HCT116 (cell line): ENCODE results near the gene GARS1. TPM values are rescaled to one million over a fixed set of nuclear protein-coding genes. Genes with fewer than 3 reads are reported as not detected.

Experiments used
- ATAC-seq: fragments of 200-7000 bp; cut with Tn5 transposase; 2 replicates; pipeline ENCODE4 v1.9.1; 2020; ENCODE audit warnings: mild to moderate bottlenecking, moderate library complexity
- BruUV-seq: library from RNA; stranded (reverse); fragments of 400-500 nt; replicated peaks from 2 replicates; lab custom pipeline; 2021; lab: Mats Ljungman, UMichigan
- CTCF ChIA-PET: fragments of 300-600 bp; sonication (Branson Sonifier 250); formaldehyde crosslinking; loops from one replicate; lab custom pipeline; 2021; ENCODE audit warnings: antibody characterized with exemption; lab: Charles Lee
- POLR2A ChIA-PET: fragments of 300-600, 350-600 bp; sonication (Branson Sonifier 250); formaldehyde crosslinking; loops from one replicate; lab custom pipeline; 2021; ENCODE audit warnings: antibody characterized with exemption; lab: Charles Lee
- RAD21 ChIA-PET, 2 experiments: fragments of 300-600 bp; sonication (Branson Sonifier 250); formaldehyde crosslinking; loops; one replicate each; lab custom pipeline; 2023; ENCODE audit warnings: low total read pairs in 2 of 2; ENCODE audit not compliant: uncharacterized antibody in 2 of 2, unreplicated experiment in 2 of 2, low non-redundant PET in 1 of 2; lab: Charles Lee
- DNase-seq: peaks from one replicate; pipeline ENCODE4 v3.0.0-alpha.2; 2010; ENCODE audit warnings: low read depth, low spot score
- H2AFZ ChIP-seq: fragments of 200-600 bp; shearing (Covaris generic), sonication (generic); 2 replicates; pipeline ENCODE4 v1.6.1; 2017; ENCODE audit warnings: low read depth, mixed run types, mixed read lengths, antibody characterized with exemption, low read length; ENCODE audit not compliant: poor library complexity, severe bottlenecking
- H3K27ac ChIP-seq: 2 replicates; pipeline ENCODE4 v1.5.1; 2012; ENCODE audit warnings: low read depth, low read length
- H3K27me3 ChIP-seq: fragments of 200-600 bp; sonication (generic); 2 replicates; pipeline ENCODE4 v1.6.1; 2016; ENCODE audit warnings: mixed run types, low read length, mixed read lengths; ENCODE audit not compliant: insufficient read depth
- H3K36me3 ChIP-seq, 2 experiments: fragments of 200-500 bp in 1 of 2; fragments of 200-600 bp in 1 of 2; sonication (Bioruptor generic) in 1 of 2; sonication (generic) in 1 of 2; 2 replicates each; pipeline versions ENCODE4 v1.5.1 to v1.6.1; 2014 to 2016; ENCODE audit warnings: low read length in 2 of 2, inconsistent platforms in 1 of 2, mixed read lengths in 1 of 2, mixed run types in 1 of 2; ENCODE audit not compliant: insufficient read depth in 2 of 2, control insufficient read depth in 1 of 2
- H3K4me1 ChIP-seq, 2 experiments: fragments of 200-600 bp in 1 of 2; sonication (generic) in 1 of 2; 2 replicates each; pipeline versions ENCODE4 v1.5.1 to v1.6.1; 2012 to 2017; ENCODE audit warnings: low read length in 2 of 2, inconsistent platforms in 1 of 2, mild to moderate bottlenecking in 1 of 2, mixed read lengths in 1 of 2, mixed run types in 1 of 2, moderate library complexity in 1 of 2; ENCODE audit not compliant: insufficient read depth in 2 of 2, control insufficient read depth in 1 of 2
- H3K4me2 ChIP-seq: fragments of 200-600 bp; sonication (generic); 2 replicates; pipeline ENCODE4 v1.6.1; 2017; ENCODE audit warnings: mixed run types, low read length, mixed read lengths
- H3K4me3 ChIP-seq, 2 experiments: fragments of 200-600 bp in 1 of 2; sonication (generic) in 1 of 2; replicated peaks in 1 of 2; 2 replicates each; pipeline ENCODE4 v1.5.1; 2011 to 2016; ENCODE audit warnings: low read length in 2 of 2, control low read depth in 1 of 2, low read depth in 1 of 2, mild to moderate bottlenecking in 1 of 2, mixed read lengths in 1 of 2, mixed run types in 1 of 2
- H3K79me2 ChIP-seq: fragments of 200-600 bp; sonication (generic); 2 replicates; pipeline ENCODE4 v1.6.1; 2017; ENCODE audit warnings: mild to moderate bottlenecking, mixed run types, low read length, moderate library complexity, mixed read lengths; ENCODE audit not compliant: insufficient read depth
- H3K9ac ChIP-seq: fragments of 200-600 bp; sonication (generic); 2 replicates; pipeline ENCODE4 v1.6.1; 2016; ENCODE audit warnings: low read length, mixed read lengths
- H3K9me2 ChIP-seq: fragments of 200-600 bp; sonication (generic), shearing (Covaris generic); 2 replicates; pipeline ENCODE4 v1.6.1; 2017; ENCODE audit warnings: mixed run types, mild to moderate bottlenecking, moderate library complexity; ENCODE audit not compliant: insufficient read depth
- H3K9me3 ChIP-seq, 2 experiments: fragments of 200-500 bp in 1 of 2; fragments of 200-600 bp in 1 of 2; sonication (Bioruptor generic) in 1 of 2; sonication (generic) in 1 of 2; 2 replicates each; pipeline ENCODE4 v1.6.1; 2014 to 2017; ENCODE audit warnings: low read length in 2 of 2, mixed read lengths in 2 of 2, inconsistent platforms in 1 of 2, low read depth in 1 of 2, mild to moderate bottlenecking in 1 of 2, mixed run types in 1 of 2, moderate library complexity in 1 of 2; ENCODE audit not compliant: control insufficient read depth in 1 of 2, insufficient read depth in 1 of 2
- H4K20me1 ChIP-seq: fragments of 200-600 bp; sonication (generic), shearing (Covaris generic); 2 replicates; pipeline ENCODE4 v1.6.1; 2017; ENCODE audit warnings: mixed run types, mild to moderate bottlenecking, moderate library complexity; ENCODE audit not compliant: insufficient read depth
- CBX3 ChIP-seq: IDR thresholded peaks from 2 replicates; pipeline ENCODE4 v1.6.1; 2012; ENCODE audit warnings: low read depth
- CTCF ChIP-seq, 3 experiments: fragments of 200-600 bp in 1 of 3; sonication (generic) in 1 of 3; IDR thresholded peaks in 2 of 3; conservative IDR thresholded peaks in 1 of 3; 2 replicates each; pipeline ENCODE4 v1.5.1; 2012 to 2017; ENCODE audit warnings: low read depth in 2 of 3, low read length in 2 of 3, antibody characterized with exemption in 1 of 3, borderline replicate concordance in 1 of 3, control low read depth in 1 of 3, mild to moderate bottlenecking in 1 of 3, mixed read lengths in 1 of 3, mixed run types in 1 of 3, moderate library complexity in 1 of 3; ENCODE audit not compliant: insufficient read depth in 1 of 3
- EZH2phosphoT487 ChIP-seq: fragments of 200-600 bp; IDR thresholded peaks from 2 replicates; pipeline ENCODE4 v1.6.1; 2018; ENCODE audit warnings: antibody characterized with exemption, borderline replicate concordance
- MAX ChIP-seq: IDR thresholded peaks from 2 replicates; pipeline ENCODE4 v1.6.1; 2012
- POLR2AphosphoS5 ChIP-seq: IDR thresholded peaks from 2 replicates; pipeline ENCODE4 v1.6.1; 2011; ENCODE audit warnings: mild to moderate bottlenecking, low read depth, low read length, moderate library complexity
- SIN3A ChIP-seq: IDR thresholded peaks from 2 replicates; pipeline ENCODE4 v1.6.1; 2012; ENCODE audit warnings: low read depth
- SP1 ChIP-seq: IDR thresholded peaks from 2 replicates; pipeline ENCODE4 v1.6.1; 2012; ENCODE audit warnings: low read depth
- TCF7L2 ChIP-seq: IDR thresholded peaks from 2 replicates; pipeline ENCODE4 v1.7.0; 2011; ENCODE audit warnings: borderline replicate concordance, inconsistent platforms; ENCODE audit not compliant: insufficient read depth, insufficient read length; ENCODE audit errors: extremely low read depth
- YY1 ChIP-seq: IDR thresholded peaks from 2 replicates; pipeline ENCODE4 v1.6.1; 2011; ENCODE audit warnings: low read length, low read depth, moderate library complexity, mild to moderate bottlenecking; ENCODE audit not compliant: insufficient replicate concordance; ENCODE audit errors: extremely low read depth
- ZFX ChIP-seq: fragments of 450-650 bp; IDR thresholded peaks from 2 replicates; pipeline ENCODE4 v1.6.1; 2017
- intact Hi-C: fragments of 100-400 bp; cut with micrococcal nuclease; formaldehyde crosslinking; loops from 2 replicates; pipeline ENCODE4 v1.10.0; 2022
- total RNA-seq: library from RNA; stranded (reverse); gene quantifications from one replicate; pipeline ENCODE4 v1.2.1, GENCODE V29; 2021; ENCODE audit not compliant: unreplicated experiment
- TF ChIP-seq, protein P1 (sequence below): IDR thresholded peaks from 2 replicates; pipeline ENCODE4 v1.6.1; 2012; ENCODE audit warnings: low read depth
- TF ChIP-seq, protein P2 (sequence below): IDR thresholded peaks from 2 replicates; pipeline ENCODE4 v1.6.1; 2011; ENCODE audit warnings: mild to moderate bottlenecking, low read length, moderate library complexity; ENCODE audit not compliant: insufficient replicate concordance; ENCODE audit errors: extremely low read depth

The GARS1 gene
- total RNA-seq, 1 experiment from 2014 or later: 329 TPM

DNA sequence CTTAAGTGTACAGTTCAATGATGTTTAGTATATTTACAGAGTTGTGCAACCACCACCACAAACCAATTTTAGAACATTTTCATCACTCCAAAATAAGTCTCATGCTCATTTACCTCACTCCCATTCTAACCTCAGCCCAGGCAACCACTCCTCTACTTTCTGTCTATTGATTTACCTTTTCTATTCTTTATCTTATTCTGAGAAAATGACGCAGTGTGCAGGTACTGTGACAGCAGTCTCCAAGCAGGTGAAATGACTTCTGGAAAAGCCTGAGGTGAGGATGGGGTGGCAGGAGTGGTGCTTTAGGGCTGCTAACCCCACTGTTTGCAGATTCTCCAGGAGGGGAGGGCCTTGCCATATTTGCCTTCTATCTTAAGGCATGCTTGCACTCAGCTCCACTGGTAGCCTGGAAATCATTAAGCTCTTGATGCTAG lies 39.5 kb downstream of the GARS1 start (continued):
- TF ChIP-seq SP1 (no peak), MAX (no peak), ZFX (no peak), TCF7L2 (no peak), SIN3A (no peak), CBX3 (no peak), CTCF (IDR thresholded peaks at IDR 0.05 in 2 of 3, conservative IDR thresholded peaks at IDR 0.05 in 1 of 3; ENCODE audit: borderline replicate concordance in 1 of 3, insufficient read depth in 1 of 3, low read depth in 2 of 3, low read length in 2 of 3) (no peak)

- H3K36me3 ChIP-seq: peaks cover 41 to 42% of the 10 kb centered on the region in 2 experiments; a peak in 3 of 4 replicates
- no peak overlapping the region for H3K9ac ChIP-seq
- DNase-seq (no peak), ATAC-seq (no peak)
- CTCF ChIA-PET: no interaction called here
- no peak overlapping the region for H2AFZ ChIP-seq
- H3K79me2 ChIP-seq: no peaks in the 10 kb centered on the region; the same call in 1 of the 2 replicates
- no peak overlapping the region for H3K4me2 ChIP-seq
- H3K27me3 ChIP-seq: no peaks in the 10 kb centered on the region
- RAD21 ChIA-PET: no interaction called here
- BruUV-seq: no TSS peak
- intact Hi-C loops: loop anchor here (1.0 kb wide), 1 partner anchor 10 kb away; no protein-coding TSS in a partner anchor
- POLR2A ChIA-PET: no interaction called here
- H3K9me3 ChIP-seq: no peaks in the 10 kb centered on the region
- no peak overlapping the region for H3K27ac ChIP-seq
- no peak overlapping the region for H3K4me3 ChIP-seq
- no peaks in the 10 kb centered on the region for H3K9me2 ChIP-seq
- no peaks in the 10 kb centered on the region for H4K20me1 ChIP-seq
- H3K4me1 ChIP-seq: no peaks in the 10 kb centered on the region
- no peak for TF ChIP-seq CTCF (IDR thresholded peaks at IDR 0.05 in 2 of 3, conservative IDR thresholded peaks at IDR 0.05 in 1 of 3; ENCODE audit: borderline replicate concordance in 1 of 3, insufficient read depth in 1 of 3, low read depth in 2 of 3, low read length in 2 of 3)
- no peak for TF ChIP-seq SIN3A
- TF ChIP-seq, protein P1, sequence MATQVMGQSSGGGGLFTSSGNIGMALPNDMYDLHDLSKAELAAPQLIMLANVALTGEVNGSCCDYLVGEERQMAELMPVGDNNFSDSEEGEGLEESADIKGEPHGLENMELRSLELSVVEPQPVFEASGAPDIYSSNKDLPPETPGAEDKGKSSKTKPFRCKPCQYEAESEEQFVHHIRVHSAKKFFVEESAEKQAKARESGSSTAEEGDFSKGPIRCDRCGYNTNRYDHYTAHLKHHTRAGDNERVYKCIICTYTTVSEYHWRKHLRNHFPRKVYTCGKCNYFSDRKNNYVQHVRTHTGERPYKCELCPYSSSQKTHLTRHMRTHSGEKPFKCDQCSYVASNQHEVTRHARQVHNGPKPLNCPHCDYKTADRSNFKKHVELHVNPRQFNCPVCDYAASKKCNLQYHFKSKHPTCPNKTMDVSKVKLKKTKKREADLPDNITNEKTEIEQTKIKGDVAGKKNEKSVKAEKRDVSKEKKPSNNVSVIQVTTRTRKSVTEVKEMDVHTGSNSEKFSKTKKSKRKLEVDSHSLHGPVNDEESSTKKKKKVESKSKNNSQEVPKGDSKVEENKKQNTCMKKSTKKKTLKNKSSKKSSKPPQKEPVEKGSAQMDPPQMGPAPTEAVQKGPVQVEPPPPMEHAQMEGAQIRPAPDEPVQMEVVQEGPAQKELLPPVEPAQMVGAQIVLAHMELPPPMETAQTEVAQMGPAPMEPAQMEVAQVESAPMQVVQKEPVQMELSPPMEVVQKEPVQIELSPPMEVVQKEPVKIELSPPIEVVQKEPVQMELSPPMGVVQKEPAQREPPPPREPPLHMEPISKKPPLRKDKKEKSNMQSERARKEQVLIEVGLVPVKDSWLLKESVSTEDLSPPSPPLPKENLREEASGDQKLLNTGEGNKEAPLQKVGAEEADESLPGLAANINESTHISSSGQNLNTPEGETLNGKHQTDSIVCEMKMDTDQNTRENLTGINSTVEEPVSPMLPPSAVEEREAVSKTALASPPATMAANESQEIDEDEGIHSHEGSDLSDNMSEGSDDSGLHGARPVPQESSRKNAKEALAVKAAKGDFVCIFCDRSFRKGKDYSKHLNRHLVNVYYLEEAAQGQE: no peak
- TF ChIP-seq ZFX: no peak
- TF ChIP-seq, protein P2, sequence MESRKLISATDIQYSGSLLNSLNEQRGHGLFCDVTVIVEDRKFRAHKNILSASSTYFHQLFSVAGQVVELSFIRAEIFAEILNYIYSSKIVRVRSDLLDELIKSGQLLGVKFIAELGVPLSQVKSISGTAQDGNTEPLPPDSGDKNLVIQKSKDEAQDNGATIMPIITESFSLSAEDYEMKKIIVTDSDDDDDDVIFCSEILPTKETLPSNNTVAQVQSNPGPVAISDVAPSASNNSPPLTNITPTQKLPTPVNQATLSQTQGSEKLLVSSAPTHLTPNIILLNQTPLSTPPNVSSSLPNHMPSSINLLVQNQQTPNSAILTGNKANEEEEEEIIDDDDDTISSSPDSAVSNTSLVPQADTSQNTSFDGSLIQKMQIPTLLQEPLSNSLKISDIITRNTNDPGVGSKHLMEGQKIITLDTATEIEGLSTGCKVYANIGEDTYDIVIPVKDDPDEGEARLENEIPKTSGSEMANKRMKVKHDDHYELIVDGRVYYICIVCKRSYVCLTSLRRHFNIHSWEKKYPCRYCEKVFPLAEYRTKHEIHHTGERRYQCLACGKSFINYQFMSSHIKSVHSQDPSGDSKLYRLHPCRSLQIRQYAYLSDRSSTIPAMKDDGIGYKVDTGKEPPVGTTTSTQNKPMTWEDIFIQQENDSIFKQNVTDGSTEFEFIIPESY: no peak
- no peak for TF ChIP-seq EZH2phosphoT487
- TF ChIP-seq POLR2AphosphoS5: no peak
- no peak for TF ChIP-seq YY1
Measured at GRCh38 chr7:30634634-30635201, 40.0 kb downstream of the GARS1 start.
